K562 (cell line): Measurements from ENCODE around the gene MED22. TPM values are rescaled to one million over a fixed set of nuclear protein-coding genes. Genes with fewer than 3 reads are reported as not detected.

Experiments
- L3MBTL2 ChIP-seq: fragments of 450-650 bp; IDR thresholded peaks from 2 replicates; pipeline ENCODE4 v1.6.1; 2016; ENCODE audit warnings: mild to moderate bottlenecking, moderate library complexity
- MTA2 ChIP-seq: fragments of 450-650 bp; IDR thresholded peaks from 2 replicates; pipeline ENCODE4 v1.6.1; 2016; ENCODE audit warnings: low read depth
- NBN ChIP-seq: fragments of 450-650 bp; IDR thresholded peaks from 2 replicates; pipeline ENCODE4 v1.6.1; 2016; ENCODE audit warnings: low read depth, mild to moderate bottlenecking
- NR1H2 ChIP-seq: sonication (generic); formaldehyde crosslinking; IDR thresholded peaks from 2 replicates; pipeline ENCODE4 v1.4.0; 2020; ENCODE audit warnings: mild to moderate bottlenecking, missing genetic modification reagents
- NR2C2 ChIP-seq, 2 experiments: fragments of 200-800 bp in 1 of 2; sonication (Bioruptor generic) in 1 of 2; sonication (generic) in 1 of 2; formaldehyde crosslinking in 1 of 2; IDR thresholded peaks; 2 replicates each; pipeline versions ENCODE4 v1.6.1 to v1.8.0; 2016 to 2022; ENCODE audit warnings: mild to moderate bottlenecking in 1 of 2, missing compliant biosample characterization in 1 of 2, missing genetic modification characterization in 1 of 2, missing genetic modification reagents in 1 of 2
- POLR3G ChIP-seq: IDR thresholded peaks from 2 replicates; pipeline ENCODE4 v1.6.1; 2011; ENCODE audit not compliant: insufficient read length, insufficient replicate concordance; ENCODE audit errors: extremely low read depth
- RBFOX2 ChIP-seq: fragments of 200-400 bp; formaldehyde crosslinking; IDR thresholded peaks from 2 replicates; pipeline ENCODE4 v1.6.1; 2017; ENCODE audit warnings: low read depth, mild to moderate bottlenecking, low read length, moderate library complexity
- TAL1 ChIP-seq: fragments of 450-650 bp; IDR thresholded peaks from 2 replicates; pipeline ENCODE4 v1.6.1; 2016; ENCODE audit warnings: mild to moderate bottlenecking
- ZBTB8A ChIP-seq: fragments of 450-650 bp; IDR thresholded peaks from 2 replicates; pipeline ENCODE4 v1.6.1; 2018; ENCODE audit warnings: mild to moderate bottlenecking, moderate library complexity; ENCODE audit not compliant: partially characterized antibody
- ZC3H8 ChIP-seq: fragments of 450-650 bp; IDR thresholded peaks from 2 replicates; pipeline ENCODE4 v1.6.1; 2017
- ZHX1 ChIP-seq: fragments of 150-350 bp; conservative IDR thresholded peaks from 2 replicates; pipeline ENCODE4 v1.6.1; 2014; ENCODE audit warnings: low read length
- ZNF384 ChIP-seq: IDR thresholded peaks from 2 replicates; pipeline ENCODE4 v1.6.1; 2012; ENCODE audit warnings: low read depth, low read length, improper control_type of control experiment
- polyA plus RNA-seq, 8 experiments: library from polyadenylated mRNA; depleted of rRNA in 4 of 8; stranded (reverse) in 5 of 8; unstranded in 3 of 8; fragments of >200 nt; fragmentation: Nextera tagmentation in 2 of 8; fragmentation: Illumina TruSeq in 1 of 8; extraction: Ambion mirVana in 2 of 8; extraction: Trizol in 1 of 8; gene quantifications; 2 replicates each; pipeline versions ENCODE4 v1.2.1 to v1.2.3, GENCODE V29; 2011 to 2014; ENCODE audit warnings: inconsistent platforms in 1 of 8, missing spikeins in 1 of 8
- total RNA-seq, 7 experiments: library from RNA; depleted of rRNA in 6 of 7; stranded (reverse); fragments of >200 nt in 6 of 7; fragmentation: Illumina TruSeq in 2 of 7; extraction: Trizol in 2 of 7; gene quantifications; 2 replicates each; pipeline versions ENCODE4 v1.2.1 to v1.2.3, GENCODE V29; 2011 to 2021; ENCODE audit warnings: low replicate concordance in 1 of 7
- TF ChIP-seq, protein P1 (sequence below), 2 experiments: fragments of 450-650 bp; IDR thresholded peaks; 2 replicates each; pipeline ENCODE4 v1.6.1; 2016; ENCODE audit warnings: mild to moderate bottlenecking in 2 of 2, borderline replicate concordance in 1 of 2, low read depth in 1 of 2, moderate library complexity in 1 of 2

The MED22 gene
- total and polyA plus RNA-seq, 9 of the 15 experiments (the other 6 are each of a cell fraction or from before 2014, with no cell fraction given): 0.73 to 35.6 (median 22.3) TPM

- TF ChIP-seq NR2C2 (CRISPR knock-in tag; IDR thresholded peaks at IDR 0.05) (0 out of 2 replicates have a peak, but pooled peaks have one; percentile 50), NR2C2 (tag; IDR thresholded peaks at IDR 0.05) (peak; percentile 55), MTA2 (no peak), ZNF384 (no peak), RBFOX2 (peak; percentile 97), ZBTB8A (no peak), ZC3H8 (no peak), L3MBTL2 (peak; percentile 98), POLR3G (no peak), NR1H2 (CRISPR knock-in tag) (no peak), TAL1 (no peak), NBN (no peak), ZHX1 (no peak)
- TF ChIP-seq, protein P1, sequence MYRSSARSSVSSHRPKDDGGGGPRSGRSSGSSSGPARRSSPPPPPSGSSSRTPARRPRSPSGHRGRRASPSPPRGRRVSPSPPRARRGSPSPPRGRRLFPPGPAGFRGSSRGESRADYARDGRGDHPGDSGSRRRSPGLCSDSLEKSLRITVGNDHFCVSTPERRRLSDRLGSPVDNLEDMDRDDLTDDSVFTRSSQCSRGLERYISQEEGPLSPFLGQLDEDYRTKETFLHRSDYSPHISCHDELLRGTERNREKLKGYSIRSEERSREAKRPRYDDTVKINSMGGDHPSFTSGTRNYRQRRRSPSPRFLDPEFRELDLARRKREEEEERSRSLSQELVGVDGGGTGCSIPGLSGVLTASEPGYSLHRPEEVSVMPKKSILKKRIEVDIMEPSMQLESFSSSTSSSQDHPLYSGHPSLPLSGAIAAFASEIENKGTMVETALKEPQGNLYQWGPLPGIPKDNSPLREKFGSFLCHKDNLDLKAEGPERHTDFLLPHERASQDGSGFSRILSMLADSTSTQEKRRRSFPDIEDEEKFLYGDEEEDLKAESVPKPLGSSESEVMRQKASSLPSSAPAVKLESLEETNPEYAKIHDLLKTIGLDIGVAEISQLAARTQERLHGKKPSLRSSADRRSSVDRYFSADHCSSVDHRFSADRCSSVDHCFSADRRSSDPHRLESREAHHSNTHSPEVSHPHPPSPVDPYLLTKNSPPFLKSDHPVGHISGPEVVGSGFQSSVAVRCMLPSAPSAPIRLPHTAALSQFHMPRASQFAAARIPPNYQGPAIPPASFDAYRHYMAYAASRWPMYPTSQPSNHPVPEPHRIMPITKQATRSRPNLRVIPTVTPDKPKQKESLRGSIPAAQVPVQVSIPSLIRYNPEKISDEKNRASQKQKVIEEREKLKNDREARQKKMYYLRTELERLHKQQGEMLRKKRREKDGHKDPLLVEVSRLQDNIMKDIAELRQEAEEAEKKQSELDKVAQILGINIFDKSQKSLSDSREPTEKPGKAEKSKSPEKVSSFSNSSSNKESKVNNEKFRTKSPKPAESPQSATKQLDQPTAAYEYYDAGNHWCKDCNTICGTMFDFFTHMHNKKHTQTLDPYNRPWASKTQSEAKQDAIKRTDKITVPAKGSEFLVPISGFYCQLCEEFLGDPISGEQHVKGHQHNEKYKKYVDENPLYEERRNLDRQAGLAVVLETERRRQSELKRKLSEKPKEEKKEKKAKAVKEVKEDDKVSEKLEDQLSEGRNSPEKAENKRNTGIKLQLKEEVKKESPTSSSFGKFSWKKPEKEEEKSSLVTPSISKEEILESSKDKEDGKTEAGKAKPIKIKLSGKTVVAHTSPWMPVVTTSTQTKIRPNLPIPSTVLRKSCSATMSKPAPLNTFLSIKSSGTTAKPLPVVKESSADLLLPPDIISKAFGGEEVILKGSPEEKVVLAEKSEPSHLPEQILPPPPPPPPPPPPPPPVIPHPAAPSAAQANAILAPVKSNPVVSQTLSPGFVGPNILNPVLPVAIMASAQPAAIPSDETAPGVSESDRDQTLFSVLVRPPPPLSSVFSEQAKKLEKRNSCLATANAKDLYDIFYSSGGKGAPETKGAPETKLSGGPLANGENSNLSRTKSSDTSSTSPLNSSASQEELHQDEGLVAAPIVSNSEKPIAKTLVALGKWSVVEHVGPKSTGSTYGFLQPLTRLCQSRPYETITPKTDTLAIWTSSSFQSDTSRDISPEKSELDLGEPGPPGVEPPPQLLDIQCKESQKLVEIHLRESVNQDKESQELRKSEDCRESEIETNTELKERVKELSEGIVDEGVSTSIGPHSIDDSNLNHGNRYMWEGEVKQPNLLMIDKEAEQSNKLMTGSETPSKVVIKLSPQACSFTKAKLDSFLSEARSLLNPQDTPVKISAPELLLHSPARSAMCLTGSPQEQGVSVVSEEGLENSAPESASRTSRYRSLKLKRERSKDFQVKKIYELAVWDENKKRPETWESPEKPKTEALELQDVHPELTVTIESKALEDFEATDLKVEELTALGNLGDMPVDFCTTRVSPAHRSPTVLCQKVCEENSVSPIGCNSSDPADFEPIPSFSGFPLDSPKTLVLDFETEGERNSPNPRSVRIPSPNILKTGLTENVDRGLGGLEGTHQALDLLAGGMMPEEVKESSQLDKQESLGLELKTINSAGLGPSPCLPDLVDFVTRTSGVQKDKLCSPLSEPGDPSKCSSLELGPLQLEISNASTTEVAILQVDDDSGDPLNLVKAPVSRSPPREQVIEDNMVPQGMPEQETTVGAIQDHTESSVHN (IDR thresholded peaks at IDR 0.05; ENCODE audit: borderline replicate concordance in 1 of 2, low read depth in 1 of 2): no peak
Measured at GRCh38 chr9:133375724-133376654, 28.1 kb upstream of the MED22 start, which contains the start of the genes STKLD1 and SURF4 (continued).
